GM12878 (cell line): ENCODE results near the gene FAM193B. TPM values are rescaled to one million over a fixed set of nuclear protein-coding genes. Genes with fewer than 3 reads are reported as not detected.

Experiments
- CBX3 ChIP-seq: fragments of 200-600 bp; sonication (generic); IDR thresholded peaks from 2 replicates; pipeline ENCODE4 v1.6.1; 2016; ENCODE audit warnings: low read depth, borderline replicate concordance
- DPF2 ChIP-seq: fragments of 450-650 bp; IDR thresholded peaks from 2 replicates; pipeline ENCODE4 v1.6.1; 2017; ENCODE audit warnings: mild to moderate bottlenecking
- E2F4 ChIP-seq: IDR thresholded peaks from 2 replicates; pipeline ENCODE4 v1.6.1; 2012; ENCODE audit warnings: low read depth, low read length, improper control_type of control experiment
- ESRRA ChIP-seq: IDR thresholded peaks from 2 replicates; pipeline ENCODE4 v1.6.1; 2012; ENCODE audit warnings: mild to moderate bottlenecking, low read length, improper control_type of control experiment
- FOXK2 ChIP-seq: fragments of 450-650 bp; IDR thresholded peaks from 2 replicates; pipeline ENCODE4 v1.6.1; 2017; ENCODE audit warnings: mild to moderate bottlenecking, moderate library complexity
- HCFC1 ChIP-seq: fragments of 150-350 bp; IDR thresholded peaks from 2 replicates; pipeline ENCODE4 v1.6.1; 2014; ENCODE audit warnings: low read length
- IKZF2 ChIP-seq, 2 experiments: fragments of 450-650 bp; IDR thresholded peaks; 2 replicates each; pipeline ENCODE4 v1.6.1; 2017; ENCODE audit warnings: mild to moderate bottlenecking in 2 of 2, moderate library complexity in 2 of 2
- IRF3 ChIP-seq: fragments of 450-650 bp; IDR thresholded peaks from 2 replicates; pipeline ENCODE4 v1.6.1; 2014; ENCODE audit warnings: mild to moderate bottlenecking
- JUNB ChIP-seq: IDR thresholded peaks from 2 replicates; pipeline ENCODE4 v1.6.1; 2016; ENCODE audit warnings: antibody characterized with exemption, mild to moderate bottlenecking
- NFYA ChIP-seq: IDR thresholded peaks from 2 replicates; pipeline ENCODE4 v1.6.1; 2011; ENCODE audit warnings: low read depth, mild to moderate bottlenecking, low read length, improper control_type of control experiment, borderline replicate concordance
- PBX3 ChIP-seq: IDR thresholded peaks from 2 replicates; pipeline ENCODE4 v1.6.1; 2011; ENCODE audit warnings: mild to moderate bottlenecking, low read depth, low read length, moderate library complexity; ENCODE audit not compliant: insufficient replicate concordance
- POLR2AphosphoS2 ChIP-seq: IDR thresholded peaks from 2 replicates; pipeline ENCODE4 v1.6.1; 2011; ENCODE audit warnings: low read depth, mild to moderate bottlenecking, low read length, improper control_type of control experiment, moderate library complexity
- PRDM15 ChIP-seq: fragments of 450-650 bp; formaldehyde crosslinking; IDR thresholded peaks from 2 replicates; pipeline ENCODE4 v1.4.0; 2020; ENCODE audit warnings: mild to moderate bottlenecking, moderate library complexity
- RCOR1 ChIP-seq: conservative IDR thresholded peaks from 2 replicates; pipeline ENCODE4 v1.6.1; 2012; ENCODE audit warnings: low read depth, low read length, improper control_type of control experiment
- RELB ChIP-seq: fragments of 450-650 bp; IDR thresholded peaks from 2 replicates; pipeline ENCODE4 v1.6.1; 2017; ENCODE audit warnings: low read depth, mild to moderate bottlenecking, moderate library complexity
- RUNX3 ChIP-seq: IDR thresholded peaks from 2 replicates; pipeline ENCODE4 v1.6.1; 2012; ENCODE audit warnings: low read length, inconsistent platforms
- SMAD5 ChIP-seq: IDR thresholded peaks from 2 replicates; pipeline ENCODE4 v1.6.1; 2016; ENCODE audit warnings: antibody characterized with exemption, low read depth
- STAT3 ChIP-seq: IDR thresholded peaks from 2 replicates; pipeline ENCODE4 v1.6.1; 2011; ENCODE audit warnings: low read depth, low read length, improper control_type of control experiment
- TBL1XR1 ChIP-seq: IDR thresholded peaks from 2 replicates; pipeline ENCODE4 v1.6.1; 2012; ENCODE audit warnings: low read depth, low read length, improper control_type of control experiment
- ZNF217 ChIP-seq: fragments of 450-650 bp; IDR thresholded peaks from 2 replicates; pipeline ENCODE4 v1.6.1; 2017; ENCODE audit warnings: antibody characterized with exemption, mild to moderate bottlenecking
- ZNF274 ChIP-seq: IDR thresholded peaks from one replicate; pipeline ENCODE4 v1.8.0; 2011; ENCODE audit not compliant: insufficient read length, insufficient read depth
- ZSCAN29 ChIP-seq: fragments of 450-650 bp; IDR thresholded peaks from 2 replicates; pipeline ENCODE4 v1.6.1; 2017; ENCODE audit warnings: mild to moderate bottlenecking, moderate library complexity
- polyA plus RNA-seq, 11 experiments: library from polyadenylated mRNA; depleted of rRNA in 4 of 11; unstranded in 6 of 11; stranded (reverse) in 5 of 11; fragments of >200 nt; fragmentation: Nextera tagmentation in 4 of 11; fragmentation: Illumina TruSeq in 1 of 11; extraction: Ambion mirVana in 4 of 11; extraction: Trizol in 1 of 11; gene quantifications; 1 replicate in 1 of 11; 2 replicates in 10 of 11; pipeline versions ENCODE4 v1.2.1 to v1.2.3, GENCODE V29; 2011 to 2016; ENCODE audit warnings: inconsistent platforms in 2 of 11, missing spikeins in 2 of 11, low read depth in 1 of 11
- total RNA-seq, 4 experiments: library from RNA; depleted of rRNA in 3 of 4; stranded (reverse); fragments of >200 nt in 3 of 4; fragmentation: Illumina TruSeq in 1 of 4; extraction: Trizol in 1 of 4; gene quantifications; 2 replicates each; pipeline versions ENCODE4 v1.2.1 to v1.2.3, GENCODE V29; 2013 to 2021

FAM193B gene
- total and polyA plus RNA-seq, 10 of the 15 experiments (the other 5 are each of a cell fraction or from before 2014, with no cell fraction given), result 3.3 to 47.0 (median 25.1) TPM

- no peak for TF ChIP-seq IRF3
- TF ChIP-seq TBL1XR1, result no peak
- no peak for TF ChIP-seq POLR2AphosphoS2
- TF ChIP-seq PBX3, result no peak
- TF ChIP-seq CBX3, result no peak
- peak; percentile 72 for TF ChIP-seq HCFC1
- TF ChIP-seq SMAD5, result peak; percentile 87; the same call in 1 of the 2 replicates
- TF ChIP-seq RCOR1, result no peak
- TF ChIP-seq ZSCAN29, result no peak
- TF ChIP-seq ZNF217, result no peak
- no peak for TF ChIP-seq RUNX3
- no peak for TF ChIP-seq FOXK2
- no peak for TF ChIP-seq ZNF274
- TF ChIP-seq ESRRA, result 0 out of 2 replicates have a peak, but pooled peaks have one; percentile 60
- TF ChIP-seq IKZF2 (IDR thresholded peaks at IDR 0.05), result peak in 1 of 2 experiments; percentile 59; a peak in 1 of 4 replicates
- 0 out of 2 replicates have a peak, but pooled peaks have one; percentile 55 for TF ChIP-seq DPF2
- no peak for TF ChIP-seq NFYA
- no peak for TF ChIP-seq JUNB
- TF ChIP-seq PRDM15 (CRISPR knock-in tag), result no peak
- no peak for TF ChIP-seq STAT3
- TF ChIP-seq E2F4, result peak; percentile 21; the same call in 1 of the 2 replicates
- peak; percentile 97 for TF ChIP-seq RELB
Observed at GRCh38 chr5:177516601-177517568, 37.5 kb downstream of the FAM193B start, which contains the start of gene DDX41 (continued).
